Tibial nerve (tissue), 4 donors: ENCODE measurements around the gene FXYD1. TPM values are rescaled to one million over a fixed set of nuclear protein-coding genes. Genes with fewer than 3 reads are reported as not detected.

Source experiments
- DNase-seq, 2 donors: peaks; one replicate each; pipeline ENCODE4 v3.0.0-alpha.2; 2019; ENCODE audit warnings: low spot score in 2 of 2
- H3K27ac ChIP-seq, 4 donors: fragments of 200-600 bp; sonication (generic) in 3 of 4; one replicate each; pipeline ENCODE4 v1.5.1; 2017 to 2019; ENCODE audit warnings: mild to moderate bottlenecking in 1 of 4
- H3K27me3 ChIP-seq, 2 donors: fragments of 200-600 bp; sonication (generic) in 1 of 2; one replicate each; pipeline versions ENCODE4 v1.5.1 to v1.6.0; 2017 to 2019
- H3K36me3 ChIP-seq, 3 donors: fragments of 200-600 bp; sonication (generic); one replicate each; pipeline ENCODE4 v1.5.1; 2018 to 2019
- H3K4me1 ChIP-seq, 4 donors: fragments of 200-600 bp; sonication (generic) in 3 of 4; one replicate each; pipeline ENCODE4 v1.5.1; 2017 to 2019
- H3K4me3 ChIP-seq, 4 donors: fragments of 200-600 bp; sonication (generic) in 3 of 4; one replicate each; pipeline ENCODE4 v1.5.1; 2017 to 2019; ENCODE audit warnings: mild to moderate bottlenecking in 1 of 4, moderate library complexity in 1 of 4
- H3K9me3 ChIP-seq, 4 donors: fragments of 200-600 bp; sonication (generic) in 3 of 4; one replicate each; pipeline ENCODE4 v1.5.1; 2017 to 2019
- EP300 ChIP-seq, 2 donors: sonication (generic); formaldehyde crosslinking; IDR thresholded peaks; one replicate each; pipeline ENCODE4 v1.6.1; 2017; ENCODE audit warnings: antibody characterized with exemption in 2 of 2, mild to moderate bottlenecking in 1 of 2
- POLR2A ChIP-seq, 2 donors: fragments of 450-650 bp; IDR thresholded peaks; one replicate each; pipeline ENCODE4 v1.6.1; 2017; ENCODE audit warnings: antibody characterized with exemption in 2 of 2, mild to moderate bottlenecking in 2 of 2, moderate library complexity in 2 of 2
- WGBS, 2 donors: methylation state at CpG; one replicate each; pipeline ENCODE4 v1.1.5; 2018; 5-methylcytosine and 5-hydroxymethylcytosine counted together
- total RNA-seq, 4 donors: library from RNA; depleted of rRNA; stranded (reverse); fragments of >200 nt; gene quantifications; one replicate each; pipeline ENCODE4 v1.1.0, GENCODE V29; 2016
- TF ChIP-seq, protein P1 (sequence below), 5 experiments: fragments of 200-600 bp in 3 of 5; fragments of 450-650 bp in 2 of 5; sonication (generic) in 3 of 5; IDR thresholded peaks; one replicate each; pipeline ENCODE4 v1.5.1; 2016 to 2019; ENCODE audit warnings: antibody characterized with exemption in 5 of 5, mild to moderate bottlenecking in 3 of 5, moderate library complexity in 2 of 5

FXYD1 gene
- total RNA-seq, 4 donors from 2014 or later: 72.9 to 193 (median 84.9) TPM

DNA sequence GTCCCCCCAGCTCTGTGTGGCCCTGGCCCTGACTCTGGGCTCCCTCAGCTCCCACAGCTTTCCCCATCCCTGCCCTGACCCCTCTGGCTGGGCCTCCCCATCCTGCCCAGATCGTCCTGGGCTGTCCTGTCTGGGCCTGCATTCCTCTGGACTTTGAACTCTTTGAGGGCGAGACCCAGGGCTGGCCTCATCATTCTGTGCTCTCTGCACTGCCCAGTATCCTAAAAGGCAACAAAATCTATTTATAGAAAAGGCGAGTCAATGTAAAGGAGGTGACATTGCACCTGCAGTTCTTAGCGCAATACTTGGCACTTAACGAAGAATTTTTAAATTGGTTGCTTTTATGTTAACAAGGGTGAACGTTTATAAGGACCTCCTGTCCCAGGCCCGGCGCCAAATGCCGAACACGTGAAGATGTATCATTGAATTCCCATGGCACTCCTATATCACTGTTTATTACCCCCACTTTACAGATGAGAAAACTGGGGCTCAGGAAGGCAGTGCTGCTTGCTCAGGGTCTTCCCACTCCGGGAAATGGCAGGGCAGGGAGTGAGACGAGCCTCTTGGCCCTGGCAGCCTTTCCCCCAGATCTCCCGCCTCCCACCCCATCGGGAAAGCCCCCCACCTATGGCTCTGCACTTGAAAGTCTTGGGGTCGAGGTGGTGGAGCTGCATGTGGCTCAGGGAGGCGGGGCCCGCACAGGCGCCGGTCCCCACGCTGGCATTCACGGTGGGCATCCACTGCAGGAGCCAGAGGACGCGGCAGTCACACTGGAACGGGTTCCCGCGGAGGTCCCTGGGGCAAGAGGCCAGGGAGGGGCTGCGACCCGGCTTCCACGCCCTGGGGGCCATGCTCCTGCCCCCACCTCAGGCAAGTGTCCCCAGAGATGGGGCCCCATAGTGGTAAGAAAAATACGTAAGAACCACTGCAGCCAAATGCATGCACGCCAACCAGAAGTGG is 7.6 kb upstream of the FXYD1 start:
- TF ChIP-seq, protein P1, sequence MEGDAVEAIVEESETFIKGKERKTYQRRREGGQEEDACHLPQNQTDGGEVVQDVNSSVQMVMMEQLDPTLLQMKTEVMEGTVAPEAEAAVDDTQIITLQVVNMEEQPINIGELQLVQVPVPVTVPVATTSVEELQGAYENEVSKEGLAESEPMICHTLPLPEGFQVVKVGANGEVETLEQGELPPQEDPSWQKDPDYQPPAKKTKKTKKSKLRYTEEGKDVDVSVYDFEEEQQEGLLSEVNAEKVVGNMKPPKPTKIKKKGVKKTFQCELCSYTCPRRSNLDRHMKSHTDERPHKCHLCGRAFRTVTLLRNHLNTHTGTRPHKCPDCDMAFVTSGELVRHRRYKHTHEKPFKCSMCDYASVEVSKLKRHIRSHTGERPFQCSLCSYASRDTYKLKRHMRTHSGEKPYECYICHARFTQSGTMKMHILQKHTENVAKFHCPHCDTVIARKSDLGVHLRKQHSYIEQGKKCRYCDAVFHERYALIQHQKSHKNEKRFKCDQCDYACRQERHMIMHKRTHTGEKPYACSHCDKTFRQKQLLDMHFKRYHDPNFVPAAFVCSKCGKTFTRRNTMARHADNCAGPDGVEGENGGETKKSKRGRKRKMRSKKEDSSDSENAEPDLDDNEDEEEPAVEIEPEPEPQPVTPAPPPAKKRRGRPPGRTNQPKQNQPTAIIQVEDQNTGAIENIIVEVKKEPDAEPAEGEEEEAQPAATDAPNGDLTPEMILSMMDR (IDR thresholded peaks at IDR 0.05): no peak
- TF ChIP-seq POLR2A (IDR thresholded peaks at IDR 0.05) (no peak), EP300 (IDR thresholded peaks at IDR 0.05) (no peak)
- WGBS, 2 donors: 44 to 54% methylated on average over 17 to 27 of the region's 31 CpGs
- H3K4me1 ChIP-seq: peaks cover 0 to 49% (median 21%) of the 10 kb centered on the region in 4 donors
- H3K27ac ChIP-seq: peak overlapping the region; percentile 58 to 99 (median 80)
- no peaks in the 10 kb centered on the region for H3K9me3 ChIP-seq
- no peaks in the 10 kb centered on the region for H3K27me3 ChIP-seq
- H3K4me3 ChIP-seq: peak overlapping the region in 3 of 4 donors; percentile 41 to 62 (median 59)
- H3K36me3 ChIP-seq: peaks cover 0 to 21% (median 0%) of the 10 kb centered on the region in 3 donors
- no peak for DNase-seq

- H3K27me3 ChIP-seq: no peaks in the 10 kb centered on the region
- TF ChIP-seq EP300 (IDR thresholded peaks at IDR 0.05) (no peak), POLR2A (IDR thresholded peaks at IDR 0.05) (no peak)
- TF ChIP-seq, protein P1 (IDR thresholded peaks at IDR 0.05): no peak
- peak overlapping the region in 3 of 4 donors; percentile 65 to 99 (median 96) for H3K27ac ChIP-seq
- peaks cover 0 to 21% (median 0%) of the 10 kb centered on the region in 3 donors for H3K36me3 ChIP-seq
- no peak for DNase-seq
- H3K4me3 ChIP-seq: peak overlapping the region; percentile 40 to 62 (median 50)
- H3K4me1 ChIP-seq: peaks cover 0 to 49% (median 22%) of the 10 kb centered on the region in 4 donors
- H3K9me3 ChIP-seq: no peaks in the 10 kb centered on the region
Observed at GRCh38 chr19:35132254-35132653, 6.4 kb upstream of the FXYD1 start.

GRCh38 chr19:35133826-35134225 is 4.8 kb upstream of the FXYD1 start:
- Histone ChIP-seq H3K36me3 (peaks cover 0 to 21% (median 0%) of the 10 kb centered on the region in 3 donors), H3K27me3 (no peaks in the 10 kb centered on the region), H3K4me3 (peak overlapping the region; percentile 40 to 62 (median 50)), H3K27ac (peak overlapping the region; percentile 88 to 99 (median 96)), H3K9me3 (no peaks in the 10 kb centered on the region), H3K4me1 (peaks cover 0 to 58% (median 29%) of the 10 kb centered on the region in 4 donors)
- 33 to 43% methylated on average over 9 to 11 of the region's 11 CpGs for WGBS, 2 donors
- no peak for DNase-seq
- TF ChIP-seq, protein P1 (IDR thresholded peaks at IDR 0.05): no peak
- TF ChIP-seq POLR2A (IDR thresholded peaks at IDR 0.05): peak in 1 of 2 donors; percentile 9
- peak in 1 of 2 donors; percentile 12 for TF ChIP-seq EP300 (IDR thresholded peaks at IDR 0.05)

DNA sequence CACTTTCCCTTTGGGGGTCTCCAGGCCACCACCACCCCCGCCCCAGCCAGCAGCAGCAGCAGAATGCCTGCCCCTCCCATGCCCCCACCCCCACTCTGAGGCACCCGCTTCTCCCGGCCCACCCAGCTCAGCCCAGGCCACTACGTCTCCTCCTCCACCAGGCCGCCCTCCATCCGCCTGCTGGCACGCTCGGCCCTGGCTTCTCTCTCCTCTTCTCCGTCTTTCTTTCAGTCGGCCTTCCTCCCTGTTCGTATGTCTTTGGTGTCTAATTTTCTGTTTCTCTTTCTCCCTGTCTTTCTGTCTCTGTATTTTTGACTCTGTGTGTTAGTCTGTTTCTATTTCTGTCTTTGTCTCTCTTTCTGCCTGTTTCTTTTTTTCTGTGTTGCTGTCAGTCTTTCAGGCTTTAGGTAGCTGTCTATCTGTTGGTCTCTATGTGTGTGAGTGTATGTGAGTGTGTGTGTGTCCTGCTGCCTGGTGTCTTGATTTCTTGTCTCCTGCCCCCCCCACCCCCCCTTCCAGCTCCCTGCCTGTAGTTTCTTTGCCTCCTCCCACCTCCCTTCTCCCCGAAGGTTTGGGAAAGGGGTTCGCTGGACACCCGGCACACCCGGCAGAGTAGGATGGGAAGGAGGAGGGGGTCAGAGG is 3.9 kb upstream of the FXYD1 start, which contains the start of gene LGI4:
TSS of gene LGI4 (minus strand) at position 459 of the 642 bp plus-strand sequence. CDS start at position 80, 379 bp downstream.
- H3K27ac ChIP-seq: peak within 1 kb of the TSS; percentile 88 to 99 (median 96)
- no peak for TF ChIP-seq POLR2A (IDR thresholded peaks at IDR 0.05)
- DNase-seq: peak in 1 of 2 donors; percentile 43
- no peaks in the 10 kb centered on the region for H3K9me3 ChIP-seq
- 8 to 27% methylated on average over 12 to 15 of the region's 15 CpGs for WGBS, 2 donors
- peaks cover 0 to 21% (median 0%) of the 10 kb centered on the region in 3 donors for H3K36me3 ChIP-seq
- H3K4me3 ChIP-seq: peak within 1 kb of the TSS; percentile 40 to 62 (median 50)
- no peaks in the 10 kb centered on the region for H3K27me3 ChIP-seq
- peaks cover 0 to 54% (median 26%) of the 10 kb centered on the region in 4 donors for H3K4me1 ChIP-seq

- Histone ChIP-seq H3K27me3 (no peaks in the 10 kb centered on the region), H3K9me3 (no peaks in the 10 kb centered on the region), H3K4me3 (peak overlapping the region; percentile 40 to 62 (median 50)), H3K36me3 (peaks cover 0 to 18% (median 0%) of the 10 kb centered on the region in 3 donors), H3K4me1 (peaks cover 0 to 53% (median 26%) of the 10 kb centered on the region in 4 donors), H3K27ac (peak overlapping the region; percentile 88 to 99 (median 96))
- DNase-seq: peak; percentile 82 to 90
- WGBS, 2 donors: 0% methylated on average over 3 to 5 of the region's 7 CpGs
- peak in 1 of 2 donors; percentile 4 for TF ChIP-seq POLR2A (IDR thresholded peaks at IDR 0.05)
- peak; percentile 48 to 90 for TF ChIP-seq EP300 (IDR thresholded peaks at IDR 0.05)
- TF ChIP-seq, protein P1 (IDR thresholded peaks at IDR 0.05): peak; percentile 88 to 99 (median 97)
Observed at GRCh38 chr19:35135389-35135909, 3.2 kb upstream of the FXYD1 start.
